Measurements from ENCODE around the gene P2RY8.
"Not testable (repeated sequence)": the region's sequence is repeated elsewhere in the genome, so short reads cannot be mapped to it uniquely, and the experiment has no call there.

P2RY8 gene

DNA sequence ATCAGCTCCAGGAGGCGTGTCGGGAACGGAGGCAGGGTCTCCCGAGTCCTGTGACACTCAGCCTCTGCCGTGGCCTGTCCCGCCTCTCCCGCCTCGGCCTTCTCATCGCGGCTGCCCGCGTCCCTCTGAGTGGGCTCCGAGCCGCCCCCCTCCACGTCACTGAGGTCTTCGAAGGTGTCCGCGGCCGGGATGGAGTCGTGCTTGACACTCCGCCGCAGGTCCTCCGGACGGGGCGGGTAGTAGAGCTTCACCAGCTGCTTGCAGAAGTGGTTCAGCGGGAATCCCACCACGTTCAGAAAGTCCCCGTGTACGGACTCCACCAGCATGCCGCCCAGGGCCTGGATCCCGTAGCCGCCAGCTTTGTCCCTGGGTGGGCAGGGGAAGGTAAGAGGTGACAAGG, 109.2 kb downstream of the P2RY8 start:
- no peaks in the 10 kb centered on the region for H3K27me3 ChIP-seq (ENCODE audit: low read depth, low read length)
- H3K36me3 ChIP-seq (ENCODE audit: control insufficient read depth in 1 of 2, insufficient read depth in 2 of 2, low read length in 2 of 2) = peaks cover 7 to 43% of the 10 kb centered on the region in 2 donors
- H3K4me1 ChIP-seq (ENCODE audit: control insufficient read depth in 1 of 2, insufficient read depth in 2 of 2, low read length in 2 of 2) = no peaks in the 10 kb centered on the region
- H3K9me3 ChIP-seq (ENCODE audit: control insufficient read depth in 1 of 2, low read length in 2 of 2) = no peaks in the 10 kb centered on the region
- H3K4me3 ChIP-seq (ENCODE audit: low read depth in 1 of 2, low read length in 2 of 2) = no peak overlapping the region
- no peak overlapping the region for H3K27ac ChIP-seq (ENCODE audit: low read length)

DNA sequence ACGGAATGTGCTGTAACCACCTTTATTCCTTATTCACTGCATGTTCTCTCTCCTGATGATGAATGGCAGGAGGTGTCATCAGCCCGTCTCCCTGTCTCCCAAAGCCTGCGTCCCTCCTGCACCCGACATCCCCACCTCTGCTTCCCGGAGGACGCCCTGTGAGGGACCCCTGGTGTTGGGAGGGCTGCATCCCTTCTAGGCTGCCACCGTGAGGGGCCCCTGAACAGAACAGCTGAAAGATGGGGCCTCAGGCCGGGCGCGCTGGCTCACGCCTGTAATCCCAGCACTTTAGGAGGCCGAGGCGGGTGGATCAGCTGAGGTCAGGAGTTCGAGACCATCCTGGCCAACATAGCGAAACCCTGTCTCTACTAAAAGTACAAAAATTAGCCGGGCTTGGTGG, 110.7 kb downstream of the P2RY8 start:
- H3K4me3 ChIP-seq (ENCODE audit: low read depth in 1 of 2, low read length in 2 of 2); H3K27me3 ChIP-seq (ENCODE audit: low read depth, low read length); H3K4me1 ChIP-seq (ENCODE audit: control insufficient read depth in 1 of 2, insufficient read depth in 2 of 2, low read length in 2 of 2); H3K27ac ChIP-seq (ENCODE audit: low read length): not testable (repeated sequence)
- Histone ChIP-seq H3K9me3 (ENCODE audit: control insufficient read depth in 1 of 2, low read length in 2 of 2) (peaks cover 0 to 13% of the 10 kb centered on the region in 2 donors), H3K36me3 (ENCODE audit: control insufficient read depth in 1 of 2, insufficient read depth in 2 of 2, low read length in 2 of 2) (peaks cover 11 to 52% of the 10 kb centered on the region in 2 donors)

DNA sequence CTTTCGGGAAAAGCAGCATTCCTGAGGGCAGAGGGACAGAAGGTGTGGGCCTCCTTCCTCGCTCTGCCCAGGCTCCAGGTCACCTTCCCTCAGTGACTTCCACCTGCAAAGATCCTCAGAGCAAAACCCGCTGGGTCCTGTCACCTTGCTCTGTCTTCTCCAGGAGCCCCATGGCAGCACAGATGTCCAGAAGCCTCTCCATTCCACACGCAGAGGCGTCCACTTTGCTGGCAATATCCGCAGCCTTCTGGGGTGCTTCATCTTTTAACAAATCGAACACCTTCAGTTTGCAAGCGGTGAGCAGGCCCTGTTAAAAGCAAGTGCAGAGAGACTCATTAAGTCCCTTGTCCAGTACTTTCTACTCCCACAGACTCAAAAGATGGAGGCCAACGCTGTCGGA, 111.6 kb downstream of the P2RY8 start:
- Histone ChIP-seq H3K27me3 (ENCODE audit: low read depth, low read length) (no peaks in the 10 kb centered on the region), H3K4me3 (ENCODE audit: low read depth in 1 of 2, low read length in 2 of 2) (no peak overlapping the region), H3K27ac (ENCODE audit: low read length) (no peak overlapping the region), H3K9me3 (ENCODE audit: control insufficient read depth in 1 of 2, low read length in 2 of 2) (peaks cover 0 to 13% of the 10 kb centered on the region in 2 donors), H3K4me1 (ENCODE audit: control insufficient read depth in 1 of 2, insufficient read depth in 2 of 2, low read length in 2 of 2) (no peaks in the 10 kb centered on the region), H3K36me3 (ENCODE audit: control insufficient read depth in 1 of 2, insufficient read depth in 2 of 2, low read length in 2 of 2) (peaks cover 14 to 58% of the 10 kb centered on the region in 2 donors)

DNA sequence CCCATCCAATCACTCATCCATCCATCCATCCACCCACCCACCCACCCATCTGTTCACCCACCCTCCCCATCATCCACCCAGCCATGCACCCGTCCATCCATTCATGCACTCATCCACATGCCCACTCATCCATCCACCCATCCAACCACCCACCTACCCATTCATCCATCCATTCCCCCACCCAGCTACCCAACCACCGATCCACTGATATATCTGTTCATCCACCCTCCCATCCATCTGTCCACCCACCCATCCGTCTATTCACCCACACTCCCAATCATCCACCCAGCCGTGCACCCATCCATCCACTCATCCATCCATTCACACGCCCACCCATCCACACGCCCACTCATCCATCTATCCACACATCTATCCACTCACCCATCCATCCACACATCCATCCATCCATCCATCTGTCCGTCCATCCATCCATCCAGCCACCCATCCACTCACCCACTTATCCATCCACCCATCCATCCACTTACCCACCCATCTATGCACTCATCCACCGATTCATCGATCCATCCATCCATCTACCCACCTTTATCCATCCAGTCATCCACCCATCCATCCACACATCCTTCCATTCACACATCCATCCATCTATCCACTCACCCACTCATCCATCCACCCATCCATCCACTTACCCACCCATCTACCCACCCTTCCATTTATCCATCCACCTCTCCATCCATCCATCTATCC, 112.7 kb downstream of the P2RY8 start:
- Histone ChIP-seq H3K4me1 (ENCODE audit: control insufficient read depth in 1 of 2, insufficient read depth in 2 of 2, low read length in 2 of 2) (no peaks in the 10 kb centered on the region), H3K4me3 (ENCODE audit: low read depth in 1 of 2, low read length in 2 of 2) (no peak overlapping the region), H3K27me3 (ENCODE audit: low read depth, low read length) (no peaks in the 10 kb centered on the region), H3K9me3 (ENCODE audit: control insufficient read depth in 1 of 2, low read length in 2 of 2) (peaks cover 0 to 13% of the 10 kb centered on the region in 2 donors), H3K27ac (ENCODE audit: low read length) (no peak overlapping the region), H3K36me3 (ENCODE audit: control insufficient read depth in 1 of 2, insufficient read depth in 2 of 2, low read length in 2 of 2) (peaks cover 14 to 64% of the 10 kb centered on the region in 2 donors)

DNA sequence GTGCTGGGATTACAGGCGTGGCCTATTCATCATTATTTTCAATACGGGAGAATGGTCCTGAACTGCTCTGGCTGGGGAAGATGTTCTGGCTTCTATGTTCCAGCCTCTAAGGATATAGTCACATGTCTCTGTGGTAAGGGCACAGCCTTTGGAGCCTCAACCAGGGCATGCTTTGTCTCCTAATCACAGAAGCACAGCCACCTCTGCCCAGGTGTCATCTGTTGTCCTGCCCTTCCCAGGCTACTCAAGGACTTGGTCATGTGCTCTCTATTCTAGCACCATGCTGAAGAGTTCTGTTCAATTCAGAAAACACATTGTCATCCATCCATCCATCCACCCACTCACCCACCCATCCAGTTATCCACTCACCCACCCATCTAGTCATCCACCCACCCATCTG, 113.8 kb downstream of the P2RY8 start:
- H3K27me3 ChIP-seq (ENCODE audit: low read depth, low read length) = no peaks in the 10 kb centered on the region
- H3K36me3 ChIP-seq (ENCODE audit: control insufficient read depth in 1 of 2, insufficient read depth in 2 of 2, low read length in 2 of 2) = peaks cover 18 to 75% of the 10 kb centered on the region in 2 donors
- no peak overlapping the region for H3K4me3 ChIP-seq (ENCODE audit: low read depth in 1 of 2, low read length in 2 of 2)
- H3K27ac ChIP-seq (ENCODE audit: low read length) = no peak overlapping the region
- peaks cover 0 to 16% of the 10 kb centered on the region in 2 donors for H3K9me3 ChIP-seq (ENCODE audit: control insufficient read depth in 1 of 2, low read length in 2 of 2)
- H3K4me1 ChIP-seq (ENCODE audit: control insufficient read depth in 1 of 2, insufficient read depth in 2 of 2, low read length in 2 of 2) = no peaks in the 10 kb centered on the region

DNA sequence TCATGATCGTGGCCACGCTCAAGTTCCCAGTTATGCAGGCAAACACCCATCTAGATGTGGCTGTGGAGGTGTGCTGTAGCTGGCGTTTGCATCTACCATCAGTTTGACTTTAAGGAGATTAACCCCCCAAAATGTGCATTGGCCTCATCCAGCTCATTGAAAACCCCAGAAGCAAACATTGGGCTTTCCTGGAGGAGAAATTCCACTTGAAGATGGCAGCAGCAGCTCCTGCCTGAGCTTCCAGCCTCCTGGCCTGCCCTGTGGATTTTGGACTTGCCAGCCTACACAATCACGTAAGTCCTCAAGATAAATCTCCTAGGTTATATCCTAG, 114.9 kb downstream of the P2RY8 start:
- Histone ChIP-seq H3K4me3 (ENCODE audit: low read depth in 1 of 2, low read length in 2 of 2) (no peak overlapping the region), H3K4me1 (ENCODE audit: control insufficient read depth in 1 of 2, insufficient read depth in 2 of 2, low read length in 2 of 2) (no peaks in the 10 kb centered on the region), H3K27me3 (ENCODE audit: low read depth, low read length) (no peaks in the 10 kb centered on the region), H3K27ac (ENCODE audit: low read length) (no peak overlapping the region), H3K9me3 (ENCODE audit: control insufficient read depth in 1 of 2, low read length in 2 of 2) (peaks cover 0 to 17% of the 10 kb centered on the region in 2 donors), H3K36me3 (ENCODE audit: control insufficient read depth in 1 of 2, insufficient read depth in 2 of 2, low read length in 2 of 2) (peaks cover 25 to 77% of the 10 kb centered on the region in 2 donors)

DNA sequence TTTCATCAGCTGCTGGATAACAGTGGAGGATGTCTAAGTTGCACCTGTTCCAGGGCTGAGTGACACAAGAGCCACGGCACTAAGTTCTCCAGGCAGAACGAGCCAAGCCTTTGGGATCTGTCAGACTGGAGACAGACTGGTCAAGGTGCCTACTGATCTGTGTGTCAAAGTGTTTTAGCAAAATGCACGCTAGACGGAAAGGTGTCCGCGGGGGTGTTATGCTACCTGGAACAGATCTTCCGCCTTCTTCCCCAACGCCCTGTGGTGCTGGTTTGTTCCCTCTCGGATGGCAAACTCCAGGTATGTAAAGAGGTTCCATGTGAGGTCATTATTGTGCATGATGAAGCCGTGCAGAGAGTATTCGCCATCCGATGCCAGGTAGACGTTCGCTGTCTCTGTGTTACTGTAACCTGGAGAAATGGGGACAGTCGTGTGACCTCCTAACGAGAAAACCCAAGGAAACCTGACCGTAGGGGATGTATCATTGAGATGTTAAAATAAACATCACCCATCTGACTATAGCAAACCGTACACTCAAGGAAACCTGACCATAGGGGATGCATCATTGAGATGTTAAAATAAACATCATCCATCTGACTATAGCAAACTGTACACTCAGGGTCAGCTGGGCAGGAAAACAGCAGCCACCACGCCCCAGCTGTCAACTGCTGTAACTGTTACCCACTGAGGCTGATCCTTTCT, 115.4 kb downstream of the P2RY8 start:
- peaks cover 0 to 17% of the 10 kb centered on the region in 2 donors for H3K9me3 ChIP-seq (ENCODE audit: control insufficient read depth in 1 of 2, low read length in 2 of 2)
- no peak overlapping the region for H3K27ac ChIP-seq (ENCODE audit: low read length)
- no peaks in the 10 kb centered on the region for H3K4me1 ChIP-seq (ENCODE audit: control insufficient read depth in 1 of 2, insufficient read depth in 2 of 2, low read length in 2 of 2)
- H3K4me3 ChIP-seq (ENCODE audit: low read depth in 1 of 2, low read length in 2 of 2) = no peak overlapping the region
- H3K27me3 ChIP-seq (ENCODE audit: low read depth, low read length) = no peaks in the 10 kb centered on the region
- H3K36me3 ChIP-seq (ENCODE audit: control insufficient read depth in 1 of 2, insufficient read depth in 2 of 2, low read length in 2 of 2) = peaks cover 25 to 80% of the 10 kb centered on the region in 2 donors

DNA sequence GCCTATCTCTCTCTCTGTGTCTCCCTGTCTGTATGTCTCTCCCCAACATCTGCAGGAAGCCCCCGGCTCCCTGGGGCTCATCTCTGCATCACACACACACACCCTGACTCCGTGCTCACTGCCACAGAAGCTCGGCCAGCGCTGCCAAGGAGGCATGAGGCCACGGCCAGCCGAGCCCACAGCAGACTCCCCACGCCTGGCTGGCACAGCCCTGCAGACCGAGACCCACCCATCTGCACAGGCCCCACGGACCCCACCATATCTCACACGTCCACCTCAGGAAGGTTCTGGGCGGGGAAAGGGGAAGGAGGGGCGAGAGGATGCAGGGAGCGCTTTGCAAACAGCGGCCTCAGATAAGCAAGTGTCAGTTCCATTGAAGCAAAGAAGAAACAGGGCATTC, 116.6 kb downstream of the P2RY8 start:
- H3K27ac ChIP-seq (ENCODE audit: low read length) = no peak overlapping the region
- no peaks in the 10 kb centered on the region for H3K27me3 ChIP-seq (ENCODE audit: low read depth, low read length)
- H3K4me3 ChIP-seq (ENCODE audit: low read depth in 1 of 2, low read length in 2 of 2) = no peak overlapping the region
- H3K9me3 ChIP-seq (ENCODE audit: control insufficient read depth in 1 of 2, low read length in 2 of 2) = peaks cover 0 to 17% of the 10 kb centered on the region in 2 donors
- H3K4me1 ChIP-seq (ENCODE audit: control insufficient read depth in 1 of 2, insufficient read depth in 2 of 2, low read length in 2 of 2) = no peaks in the 10 kb centered on the region
- peaks cover 27 to 79% of the 10 kb centered on the region in 2 donors for H3K36me3 ChIP-seq (ENCODE audit: control insufficient read depth in 1 of 2, insufficient read depth in 2 of 2, low read length in 2 of 2)

DNA sequence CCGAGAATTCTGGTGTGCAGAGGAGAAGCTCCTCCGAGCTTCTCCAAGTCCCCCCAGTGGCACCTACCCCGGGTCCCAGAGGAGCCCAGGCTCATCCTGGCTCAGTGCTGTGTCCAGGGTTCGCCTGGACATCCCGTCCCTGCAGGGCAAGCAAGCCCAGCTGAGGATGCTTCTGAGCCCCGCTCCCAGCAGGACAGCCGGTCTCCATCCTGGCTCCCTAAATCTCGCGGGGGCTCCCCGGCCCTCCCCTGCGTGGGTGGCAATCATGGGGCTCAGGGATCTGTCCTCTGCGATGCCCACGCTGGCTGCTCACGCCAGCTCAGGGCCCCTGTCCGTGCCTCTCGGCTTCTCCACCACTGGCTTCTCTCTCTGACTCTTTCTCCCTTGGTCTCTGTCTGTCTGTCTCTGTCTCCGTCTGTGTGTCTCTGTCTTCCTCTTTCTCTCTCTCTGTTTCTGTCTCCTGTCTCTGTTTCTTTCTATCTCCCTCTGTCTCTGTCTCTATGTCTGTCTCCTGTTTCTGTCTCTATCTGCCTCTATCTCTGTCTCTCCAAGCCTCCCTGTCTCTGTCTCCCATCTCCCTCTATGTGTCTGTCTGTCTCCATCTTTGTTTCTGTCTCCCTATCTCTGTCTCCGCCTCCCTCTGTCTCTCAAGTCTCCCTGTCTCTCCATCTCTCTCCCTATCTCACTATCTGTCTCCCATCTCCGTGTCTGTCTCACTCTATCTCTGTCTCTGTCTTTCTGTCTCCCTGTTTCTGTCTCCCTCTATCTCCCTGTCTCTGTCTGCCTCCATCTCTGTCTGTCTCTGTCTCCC, 117.2 kb downstream of the P2RY8 start:
- Histone ChIP-seq H3K9me3 (ENCODE audit: control insufficient read depth in 1 of 2, low read length in 2 of 2) (peaks cover 0 to 17% of the 10 kb centered on the region in 2 donors), H3K36me3 (ENCODE audit: control insufficient read depth in 1 of 2, insufficient read depth in 2 of 2, low read length in 2 of 2) (peaks cover 22 to 73% of the 10 kb centered on the region in 2 donors), H3K4me3 (ENCODE audit: low read depth in 1 of 2, low read length in 2 of 2) (no peak overlapping the region), H3K27ac (ENCODE audit: low read length) (no peak overlapping the region), H3K4me1 (ENCODE audit: control insufficient read depth in 1 of 2, insufficient read depth in 2 of 2, low read length in 2 of 2) (no peaks in the 10 kb centered on the region), H3K27me3 (ENCODE audit: low read depth, low read length) (no peaks in the 10 kb centered on the region)

DNA sequence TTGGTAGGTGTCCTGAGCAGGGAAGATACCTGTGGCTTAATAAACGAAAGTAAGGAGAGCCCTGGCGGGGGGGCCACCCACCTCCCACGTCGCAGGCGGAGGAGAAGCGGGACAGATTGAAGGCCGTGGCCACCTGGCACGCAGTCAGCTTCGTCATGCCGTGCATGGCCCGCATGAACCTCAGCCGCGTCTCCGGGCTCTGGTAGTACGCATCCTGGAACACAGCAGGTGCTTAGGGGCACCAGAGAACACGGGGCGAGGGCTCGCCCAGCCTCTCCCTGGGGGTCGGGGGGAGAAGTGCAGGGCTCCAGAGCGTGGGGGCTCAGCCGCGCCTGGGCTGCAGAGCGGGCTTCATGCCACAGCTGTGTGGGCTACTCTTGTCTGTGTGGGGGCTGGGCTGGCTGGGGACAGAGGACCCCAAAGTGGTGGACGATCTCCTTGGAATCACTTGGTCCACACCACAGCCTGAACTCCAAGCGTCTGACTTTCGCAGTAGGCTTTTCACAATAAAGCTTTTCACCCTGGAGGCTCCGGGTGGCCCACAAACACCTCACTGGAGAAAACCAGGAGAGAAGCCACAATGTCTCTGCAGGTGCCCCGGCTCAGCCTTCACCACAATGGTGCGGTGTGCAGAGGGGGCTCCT, 118.0 kb downstream of the P2RY8 start:
- Histone ChIP-seq H3K4me3 (ENCODE audit: low read depth in 1 of 2, low read length in 2 of 2) (no peak overlapping the region), H3K9me3 (ENCODE audit: control insufficient read depth in 1 of 2, low read length in 2 of 2) (peaks cover 0 to 17% of the 10 kb centered on the region in 2 donors), H3K4me1 (ENCODE audit: control insufficient read depth in 1 of 2, insufficient read depth in 2 of 2, low read length in 2 of 2) (no peaks in the 10 kb centered on the region), H3K27me3 (ENCODE audit: low read depth, low read length) (no peaks in the 10 kb centered on the region), H3K36me3 (ENCODE audit: control insufficient read depth in 1 of 2, insufficient read depth in 2 of 2, low read length in 2 of 2) (peaks cover 22 to 75% of the 10 kb centered on the region in 2 donors), H3K27ac (ENCODE audit: low read length) (no peak overlapping the region)

All from muscle layer of duodenum (tissue), 2 donors.